ENCODE results near the gene PRSS57. TPM values are rescaled to one million over a fixed set of nuclear protein-coding genes. Genes with fewer than 3 reads are reported as not detected.

The PRSS57 gene
- total RNA-seq, 1 donor from 2014 or later: not detected

GRCh38 chr19:664913-665443 lies 30.3 kb downstream of the PRSS57 start:
- no peaks in the 10 kb centered on the region for H3K36me3 ChIP-seq
- intact Hi-C loops (cut with micrococcal nuclease): loop anchor here (5.0 kb wide), 1 partner anchor 67 kb away; no protein-coding TSS in a partner anchor
- H3K4me1 ChIP-seq: peaks cover 50% of the 10 kb centered on the region
- H3K9me3 ChIP-seq (replicated peaks): peaks cover 7% of the 10 kb centered on the region
- H3K27ac ChIP-seq (replicated peaks): peak overlapping the region; percentile 37
- TF ChIP-seq CTCF (IDR thresholded peaks at IDR 0.05; ENCODE audit: borderline replicate concordance): peak; percentile 98
- DNase-seq: peak; percentile 82
- peak overlapping the region; percentile 50 for H3K4me3 ChIP-seq
- no peaks in the 10 kb centered on the region for H3K27me3 ChIP-seq (ENCODE audit: low read depth)

- intact Hi-C loops (cut with micrococcal nuclease): no loop called here
- Histone ChIP-seq H3K27ac (replicated peaks) (peak overlapping the region; percentile 90), H3K4me3 (peak overlapping the region; percentile 100), H3K36me3 (no peaks in the 10 kb centered on the region), H3K27me3 (ENCODE audit: low read depth) (no peaks in the 10 kb centered on the region), H3K9me3 (replicated peaks) (peaks cover 2% of the 10 kb centered on the region), H3K4me1 (peaks cover 63% of the 10 kb centered on the region)
- DNase-seq: no peak
- no peak for TF ChIP-seq CTCF (IDR thresholded peaks at IDR 0.05; ENCODE audit: borderline replicate concordance)
Observed at GRCh38 chr19:663682-664117, 31.6 kb downstream of the PRSS57 start.

- Histone ChIP-seq H3K4me1 (peaks cover 68% of the 10 kb centered on the region), H3K36me3 (no peaks in the 10 kb centered on the region), H3K27ac (replicated peaks) (peak within 1 kb of the TSS; percentile 90), H3K4me3 (peak within 1 kb of the TSS; percentile 100), H3K27me3 (ENCODE audit: low read depth) (no peaks in the 10 kb centered on the region), H3K9me3 (replicated peaks) (no peaks in the 10 kb centered on the region)
- TF ChIP-seq CTCF (IDR thresholded peaks at IDR 0.05; ENCODE audit: borderline replicate concordance): no peak
- intact Hi-C loops (cut with micrococcal nuclease): no loop called here
- peak; percentile 96 for DNase-seq
Observed at GRCh38 chr19:662962-663681, 32.1 kb downstream of the PRSS57 start, which contains the start of gene RNF126. RNF126 (minus strand) TSS chr19:663214; CDS start chr19:663121, 93 bp downstream.

- H3K4me3 ChIP-seq: peak overlapping the region; percentile 100
- no peaks in the 10 kb centered on the region for H3K36me3 ChIP-seq
- no peak for DNase-seq
- no peaks in the 10 kb centered on the region for H3K27me3 ChIP-seq (ENCODE audit: low read depth)
- intact Hi-C loops (cut with micrococcal nuclease): no loop called here
- H3K4me1 ChIP-seq: peaks cover 76% of the 10 kb centered on the region
- no peak for TF ChIP-seq CTCF (IDR thresholded peaks at IDR 0.05; ENCODE audit: borderline replicate concordance)
- H3K9me3 ChIP-seq (replicated peaks): no peaks in the 10 kb centered on the region
- H3K27ac ChIP-seq (replicated peaks): peak overlapping the region; percentile 90
Observed at GRCh38 chr19:662207-662961, 32.9 kb downstream of the PRSS57 start.

- peak overlapping the region; percentile 90 for H3K27ac ChIP-seq (replicated peaks)
- no peaks in the 10 kb centered on the region for H3K36me3 ChIP-seq
- DNase-seq: no peak
- H3K4me3 ChIP-seq: peak overlapping the region; percentile 100
- H3K4me1 ChIP-seq: peaks cover 83% of the 10 kb centered on the region
- no peak for TF ChIP-seq CTCF (IDR thresholded peaks at IDR 0.05; ENCODE audit: borderline replicate concordance)
- H3K9me3 ChIP-seq (replicated peaks): no peaks in the 10 kb centered on the region
- H3K27me3 ChIP-seq (ENCODE audit: low read depth): no peaks in the 10 kb centered on the region
- intact Hi-C loops (cut with micrococcal nuclease): no loop called here
Observed at GRCh38 chr19:661427-662196, 33.6 kb downstream of the PRSS57 start.
